HG02970 (cell line): ENCODE results near the gene RAB30.

Source experiments
- ATAC-seq: cut with Tn5 transposase; IDR thresholded peaks from one replicate; pipeline ENCODE4 v1.9.1; 2021; ENCODE audit warnings: mild to moderate bottlenecking, moderate library complexity, moderate number of reproducible peaks; ENCODE audit not compliant: unreplicated experiment, low FRiP score

The RAB30 gene

DNA sequence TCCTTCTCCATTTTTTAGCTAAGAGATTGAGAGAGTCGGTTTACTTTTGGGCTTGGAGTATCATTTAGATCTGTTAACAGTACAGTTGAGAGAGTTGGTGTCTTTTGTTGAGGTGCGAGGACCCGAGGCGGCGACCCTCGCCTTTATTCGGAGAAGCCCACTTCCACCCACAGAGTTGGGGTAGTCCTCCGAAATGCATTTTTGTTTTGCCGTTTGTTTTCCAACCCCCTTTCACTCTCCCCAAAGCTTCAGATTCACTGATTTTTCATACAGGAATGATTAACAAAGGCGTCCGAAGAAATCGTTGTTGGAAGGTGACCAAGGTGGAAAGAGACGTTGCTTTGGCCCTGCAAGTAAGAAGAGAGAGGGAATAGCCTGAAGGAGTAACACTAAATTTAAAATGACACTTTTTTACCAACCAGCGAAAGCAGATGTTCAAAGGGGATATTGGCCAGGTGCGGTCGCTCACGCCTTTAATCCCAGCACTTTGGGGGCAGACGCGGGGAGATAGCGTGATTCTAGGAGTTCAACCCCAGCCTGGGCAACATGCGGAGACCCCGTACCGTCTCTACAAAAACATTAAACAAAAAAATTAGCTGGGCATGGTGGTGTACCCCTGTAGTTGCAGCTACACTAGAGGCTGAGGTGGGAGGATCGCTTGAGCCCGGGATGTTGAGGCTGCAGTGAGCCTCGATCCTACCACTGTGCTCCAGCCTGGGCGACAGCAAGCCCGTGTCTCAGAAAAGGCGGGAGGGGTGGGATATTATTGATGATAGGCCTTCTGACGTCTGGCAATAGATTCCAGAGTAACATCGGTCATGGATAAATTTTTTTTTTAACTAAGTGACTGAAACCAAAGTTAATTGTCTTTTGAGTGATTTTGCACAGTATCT, 899 bp upstream of the RAB30 start:
- ATAC-seq = no peak

DNA sequence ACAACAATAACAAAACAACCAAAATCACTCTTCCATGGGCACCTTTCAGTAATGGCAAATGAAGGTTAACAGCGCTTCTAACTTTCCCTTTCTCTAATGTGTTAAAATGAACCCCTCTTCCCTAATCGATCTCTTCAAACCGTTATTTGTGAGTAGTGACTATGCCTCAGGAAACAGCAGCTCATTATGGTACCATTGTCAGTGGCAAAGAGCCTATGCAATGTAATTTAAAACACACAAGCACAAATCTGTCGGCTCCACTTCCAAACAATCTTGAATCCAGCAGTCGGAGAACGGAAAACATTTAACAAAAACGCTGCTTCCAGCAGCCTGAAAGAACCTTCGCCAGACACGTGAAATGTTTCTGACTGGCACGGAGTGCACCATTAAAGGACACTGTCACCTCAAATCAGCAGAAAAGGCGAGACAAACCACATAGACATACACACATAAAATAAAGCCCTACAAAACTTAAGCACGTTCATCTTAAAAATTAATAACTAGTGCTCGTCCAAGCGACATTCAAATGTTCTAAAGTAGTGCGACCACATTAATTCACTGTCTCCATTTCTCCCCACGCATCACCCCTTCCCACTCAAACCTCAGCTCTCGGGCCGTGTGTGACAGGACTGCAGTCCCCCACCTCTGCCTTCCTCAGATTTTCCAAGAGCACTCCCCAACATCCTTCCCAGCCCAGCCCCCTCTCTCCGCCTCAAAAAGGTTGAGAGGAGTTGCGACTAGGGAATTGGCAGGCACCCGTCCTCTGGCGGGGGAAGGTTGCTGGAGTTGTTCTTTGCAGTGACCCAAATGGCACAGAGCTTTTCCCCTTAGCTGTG, 748 bp downstream of the RAB30 start:
- no peak for ATAC-seq

DNA sequence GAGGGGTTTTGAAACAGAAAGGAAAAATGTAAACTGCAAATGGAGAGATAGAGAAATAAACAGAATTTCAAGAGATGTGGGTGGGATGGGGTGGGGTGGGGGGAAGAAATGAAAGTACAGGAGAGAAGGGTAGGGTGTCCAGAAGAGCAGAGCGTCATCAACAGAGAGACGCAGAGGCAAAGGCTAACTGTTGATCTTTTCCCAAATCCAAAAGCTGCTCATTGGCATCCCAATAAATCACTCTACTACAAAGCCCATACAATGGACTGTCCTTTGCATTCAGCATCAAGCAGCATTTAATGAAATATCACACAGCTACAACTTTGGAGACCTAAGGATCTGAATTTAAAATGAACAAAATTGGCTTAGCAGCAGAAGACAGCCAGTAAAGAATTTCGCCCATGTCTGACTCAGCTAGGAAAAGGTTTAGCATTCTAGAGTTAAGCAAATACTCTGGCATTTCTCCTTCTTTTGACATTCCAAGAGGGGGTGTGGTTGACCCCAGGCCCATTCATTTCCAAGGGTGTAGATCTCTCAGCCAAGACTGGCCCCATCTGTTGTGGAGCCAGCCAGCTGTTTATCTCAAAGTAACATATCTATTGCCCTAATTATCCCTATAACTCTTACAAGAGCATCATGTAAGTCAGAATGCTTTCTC, 1.5 kb downstream of the RAB30 start:
- no peak for ATAC-seq

DNA sequence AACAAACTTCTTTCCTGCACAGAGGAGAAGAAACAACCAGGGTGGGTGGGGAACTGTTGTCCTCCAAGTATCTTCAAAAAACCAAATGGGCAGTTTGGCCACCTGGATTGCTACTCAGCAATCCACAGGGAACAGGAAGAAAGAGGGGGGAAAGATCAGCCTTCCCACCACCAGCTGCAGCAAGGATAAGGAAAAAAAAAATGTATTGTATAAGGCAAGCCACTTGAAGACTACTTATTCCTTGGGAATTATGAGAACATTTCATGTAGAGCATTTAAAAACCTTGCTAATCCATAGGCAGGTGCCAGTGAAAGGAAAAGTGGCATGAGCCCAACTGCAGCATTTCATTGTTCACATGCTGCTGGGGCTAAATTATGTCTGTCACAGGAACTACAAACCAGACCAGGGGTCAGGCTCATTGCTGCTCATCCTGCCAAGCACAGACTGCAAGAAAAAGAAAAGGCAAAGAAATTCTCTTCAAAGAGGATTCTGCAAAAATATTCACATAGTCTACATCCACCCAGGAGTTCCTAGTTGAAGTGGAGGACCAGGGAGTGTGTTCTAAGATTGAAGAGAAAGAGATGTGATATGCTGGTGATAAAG, 2.2 kb downstream of the RAB30 start:
- no peak for ATAC-seq

DNA sequence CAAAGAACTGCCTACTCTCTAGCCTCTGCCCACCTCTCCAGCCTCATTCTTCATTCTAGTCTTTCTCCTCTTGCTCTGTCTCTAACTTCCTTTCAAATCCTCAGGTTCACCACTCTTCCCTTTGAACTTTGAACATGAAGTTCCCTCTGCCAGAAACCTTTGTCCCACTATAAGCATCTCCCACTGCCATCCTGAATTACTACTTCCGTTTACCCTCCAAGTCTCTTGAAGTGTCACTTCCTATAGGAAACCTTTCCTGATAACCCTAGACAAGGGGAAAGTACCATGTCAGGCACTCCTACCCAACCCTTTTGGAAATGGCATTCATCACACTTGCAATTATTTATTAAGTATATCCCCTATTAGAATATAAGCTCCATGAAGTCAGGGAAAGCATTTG, 3.1 kb downstream of the RAB30 start:
- no peak for ATAC-seq

DNA sequence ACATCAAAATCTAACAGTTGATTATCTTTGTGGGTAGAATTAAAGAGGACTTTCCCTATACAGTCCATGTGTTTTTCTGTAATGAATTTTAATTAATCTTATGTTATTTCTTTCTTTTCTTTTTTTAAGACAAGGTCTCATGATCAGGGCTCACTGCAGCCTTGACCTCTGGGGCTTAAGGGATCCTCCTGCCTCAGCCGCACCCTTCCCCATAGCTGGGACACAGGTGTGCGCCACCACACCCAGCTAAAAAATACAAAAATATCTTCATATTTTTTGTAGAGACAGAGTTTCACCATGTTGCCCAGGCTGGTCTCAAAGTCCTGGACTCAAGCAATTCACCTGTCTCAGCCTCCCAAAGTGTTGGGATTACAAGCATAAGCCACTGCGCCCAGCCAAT, 7.7 kb downstream of the RAB30 start:
- no peak for ATAC-seq

DNA sequence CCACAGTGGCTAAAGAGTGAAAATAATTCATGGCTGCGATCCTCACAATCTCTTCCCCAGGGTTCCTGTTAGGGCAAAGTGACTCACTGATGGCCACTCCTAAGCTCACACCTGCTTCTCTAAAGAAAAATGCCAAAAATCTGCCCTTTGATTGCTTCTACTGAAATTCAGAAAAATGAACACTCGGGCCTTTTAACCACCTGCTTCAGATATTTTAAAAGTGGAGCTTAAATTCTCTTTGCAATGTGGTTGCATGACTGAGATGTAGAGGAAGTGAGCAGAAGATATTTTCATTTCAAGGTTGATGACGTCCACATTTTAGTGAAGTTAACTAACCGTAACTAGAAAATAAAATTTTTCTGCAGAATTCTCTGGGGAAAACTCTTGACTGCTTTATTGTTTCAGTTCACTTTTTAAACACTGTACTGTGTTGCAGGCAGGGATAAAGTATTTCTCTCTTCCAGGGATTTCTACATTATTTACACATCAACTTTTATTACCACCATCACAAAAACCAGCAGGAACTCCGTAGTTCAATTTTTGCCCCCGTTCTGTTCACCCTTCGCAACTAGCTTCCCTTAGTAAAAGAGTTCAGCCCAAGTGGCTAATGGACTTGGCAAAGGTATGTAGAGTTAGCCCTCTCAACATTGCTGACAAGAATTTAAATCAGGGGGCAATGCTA, 8.5 kb downstream of the RAB30 start:
- ATAC-seq = peak; percentile 60

DNA sequence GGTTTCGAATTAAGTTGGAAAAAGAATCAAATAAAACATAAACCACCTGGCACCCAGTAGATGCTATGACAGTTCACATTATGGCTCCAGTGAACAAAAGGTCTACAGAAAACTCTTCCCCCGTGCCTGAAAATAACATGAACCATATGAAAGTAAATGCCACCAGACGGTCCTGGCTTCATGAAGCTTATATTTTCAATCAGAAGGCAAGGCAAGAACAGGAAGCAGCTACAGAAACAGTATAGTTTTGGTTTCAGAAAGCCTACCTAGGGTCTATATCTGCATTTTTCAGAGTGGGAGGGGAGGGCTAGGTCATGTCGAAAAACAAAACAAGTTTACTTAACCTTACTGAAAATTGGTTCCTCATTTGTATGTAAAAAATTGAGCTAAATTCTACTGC, 9.8 kb downstream of the RAB30 start:
- ATAC-seq = peak; percentile 48

DNA sequence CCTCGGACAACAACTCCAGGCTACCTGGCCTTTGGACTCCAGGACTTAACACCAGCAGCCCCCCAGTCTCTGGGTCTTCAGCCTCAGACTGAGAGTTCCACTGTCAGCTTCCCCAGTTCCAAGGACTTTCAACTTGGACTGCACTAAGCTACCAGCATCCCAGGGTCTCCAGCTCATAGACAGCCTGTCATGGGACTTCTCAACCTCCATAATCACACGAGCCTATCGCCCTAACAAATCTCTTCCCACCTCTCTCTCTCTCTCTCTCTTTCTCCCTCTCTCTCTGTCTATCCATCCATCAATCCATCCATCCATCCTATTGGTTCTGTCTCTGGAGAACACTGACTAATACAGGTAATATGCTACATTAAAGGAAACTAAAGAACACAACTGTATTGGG, 10.7 kb downstream of the RAB30 start:
- no peak for ATAC-seq

DNA sequence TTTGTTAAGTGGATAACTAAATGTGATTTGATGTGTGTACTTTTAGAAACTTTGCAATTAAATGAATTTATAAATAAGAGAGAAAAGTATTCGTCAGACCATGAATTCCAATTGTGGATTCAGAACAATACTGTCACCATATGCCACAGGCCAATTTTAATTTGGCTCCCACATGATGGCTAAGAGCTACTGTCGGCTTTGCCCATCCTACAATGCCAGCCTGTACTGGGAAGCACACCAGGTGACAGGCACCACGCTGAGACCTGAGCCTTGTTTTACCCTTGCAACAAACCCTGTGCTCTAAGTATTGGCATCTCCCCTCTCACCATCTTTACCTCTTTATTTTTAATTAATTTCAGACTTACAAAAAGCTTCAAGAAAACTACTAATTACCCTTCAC, 14.0 kb downstream of the RAB30 start:
- no peak for ATAC-seq

DNA sequence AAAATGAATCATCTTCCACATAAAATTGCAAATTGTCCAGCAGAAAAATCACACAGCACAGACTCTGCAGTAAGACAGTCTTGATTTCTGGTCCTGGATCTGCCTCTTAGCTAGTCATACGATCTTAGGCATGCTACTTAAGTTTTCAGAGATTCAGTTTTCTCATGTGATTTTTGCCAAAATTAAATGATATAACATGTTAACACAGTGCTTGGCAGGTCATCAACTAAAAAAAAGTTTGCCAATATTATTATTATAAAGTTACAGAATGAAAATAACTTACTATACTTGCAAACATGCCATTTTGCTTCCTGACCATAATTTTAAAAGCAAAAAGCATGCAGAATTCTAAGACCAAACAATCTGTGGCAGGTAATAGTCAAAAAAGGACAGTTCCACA, 15.1 kb downstream of the RAB30 start:
- ATAC-seq = no peak

DNA sequence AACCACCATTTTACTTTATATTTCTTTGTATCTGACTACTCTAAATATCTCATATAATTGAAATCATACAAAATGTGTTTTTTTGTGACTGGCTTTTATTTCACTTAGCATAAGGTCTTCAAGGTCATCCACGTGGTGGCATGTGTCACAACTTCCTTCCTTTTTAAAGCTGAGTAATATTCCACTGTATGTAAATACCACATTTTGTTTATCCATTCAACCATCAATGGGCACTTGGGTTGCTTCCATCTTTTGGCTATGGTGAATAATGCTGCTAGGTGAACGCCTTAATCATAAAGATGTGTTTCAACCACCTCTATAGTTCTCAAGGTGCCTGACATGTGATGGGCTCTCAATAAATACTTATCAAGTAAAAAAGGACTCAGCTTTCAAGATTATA, 15.5 kb downstream of the RAB30 start:
- ATAC-seq = no peak

DNA sequence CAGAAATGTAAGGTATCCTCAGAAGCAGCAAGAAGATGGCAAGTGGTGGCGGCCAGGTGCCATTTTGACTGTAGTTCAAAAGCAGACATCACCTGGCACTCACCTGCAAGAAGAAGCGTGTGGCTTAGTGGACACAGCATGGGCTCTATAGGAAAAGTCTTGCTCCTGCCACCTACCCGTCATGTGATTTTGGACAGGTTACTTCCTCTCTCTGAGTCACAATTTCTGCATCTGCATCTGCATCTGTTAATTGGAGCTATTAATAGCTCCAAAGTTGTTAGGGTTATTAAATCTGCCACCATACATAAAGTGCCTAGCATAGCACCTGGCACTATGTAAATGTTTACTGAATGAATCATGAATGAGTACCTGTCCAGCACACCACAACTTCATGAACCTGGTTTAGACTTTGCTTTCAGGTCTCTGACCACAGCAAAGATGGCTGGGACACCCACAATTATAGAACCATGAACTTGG, 16.8 kb downstream of the RAB30 start:
- peak; percentile 42 for ATAC-seq

DNA sequence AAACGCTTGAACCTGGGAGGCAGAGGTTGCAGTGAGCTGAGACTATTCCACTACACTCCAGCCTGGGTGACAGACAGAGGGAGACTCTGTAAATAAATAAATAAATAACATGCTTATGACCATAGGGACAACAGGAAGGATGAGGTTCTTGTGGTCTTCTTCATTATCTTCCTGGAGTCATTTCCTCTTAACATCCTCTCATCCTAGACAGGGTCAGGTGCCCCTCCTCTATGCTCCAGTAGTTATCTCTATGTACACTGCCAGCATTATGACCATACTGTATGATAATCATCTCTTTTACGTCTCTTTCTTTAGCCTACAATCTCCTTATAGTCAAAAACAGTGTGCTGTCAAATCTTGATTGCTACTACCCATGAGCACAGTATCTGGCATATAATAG, 17.7 kb downstream of the RAB30 start:
- ATAC-seq = peak; percentile 55

DNA sequence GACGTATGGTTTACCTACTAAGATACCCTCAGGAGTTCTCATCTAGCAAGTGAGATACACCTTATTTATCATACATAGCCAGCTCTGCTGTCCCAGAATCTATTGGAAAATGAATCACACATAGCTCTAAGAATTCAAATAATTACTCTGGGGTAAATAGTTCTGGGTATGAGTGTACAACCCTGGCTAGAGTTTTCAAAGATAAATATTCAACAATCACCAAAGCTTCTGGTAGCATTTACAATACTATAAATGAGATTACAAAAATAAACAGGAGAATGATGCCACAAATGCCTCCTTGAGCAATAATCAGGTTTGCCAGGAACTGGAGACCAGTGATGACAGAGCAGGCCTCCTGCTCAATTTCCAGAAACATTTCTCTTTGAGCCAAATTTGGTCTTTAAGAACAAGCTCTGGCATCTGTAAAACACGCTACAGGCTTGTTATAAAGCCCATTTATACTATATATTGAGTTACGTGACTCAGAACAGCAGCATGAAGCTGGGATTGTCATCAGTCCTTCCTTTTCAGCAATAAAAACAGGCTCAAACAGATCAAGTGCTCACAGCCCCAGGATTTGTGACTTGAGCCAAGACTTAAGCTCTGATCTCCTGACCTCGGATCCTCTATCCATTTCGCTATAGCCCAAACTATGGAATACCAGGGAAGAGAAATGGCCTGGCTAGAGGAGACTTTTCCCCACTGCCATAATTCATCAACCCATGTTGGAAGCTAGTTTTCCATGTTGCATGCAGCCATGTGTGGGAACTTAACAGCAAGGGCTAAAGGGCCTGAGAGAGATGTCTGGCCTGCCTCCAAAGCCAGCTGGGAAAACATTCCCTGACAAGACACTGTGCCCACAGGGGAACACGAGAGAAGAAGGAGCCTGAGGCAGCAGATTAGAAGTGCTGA, 19.7 kb downstream of the RAB30 start:
- no peak for ATAC-seq

DNA sequence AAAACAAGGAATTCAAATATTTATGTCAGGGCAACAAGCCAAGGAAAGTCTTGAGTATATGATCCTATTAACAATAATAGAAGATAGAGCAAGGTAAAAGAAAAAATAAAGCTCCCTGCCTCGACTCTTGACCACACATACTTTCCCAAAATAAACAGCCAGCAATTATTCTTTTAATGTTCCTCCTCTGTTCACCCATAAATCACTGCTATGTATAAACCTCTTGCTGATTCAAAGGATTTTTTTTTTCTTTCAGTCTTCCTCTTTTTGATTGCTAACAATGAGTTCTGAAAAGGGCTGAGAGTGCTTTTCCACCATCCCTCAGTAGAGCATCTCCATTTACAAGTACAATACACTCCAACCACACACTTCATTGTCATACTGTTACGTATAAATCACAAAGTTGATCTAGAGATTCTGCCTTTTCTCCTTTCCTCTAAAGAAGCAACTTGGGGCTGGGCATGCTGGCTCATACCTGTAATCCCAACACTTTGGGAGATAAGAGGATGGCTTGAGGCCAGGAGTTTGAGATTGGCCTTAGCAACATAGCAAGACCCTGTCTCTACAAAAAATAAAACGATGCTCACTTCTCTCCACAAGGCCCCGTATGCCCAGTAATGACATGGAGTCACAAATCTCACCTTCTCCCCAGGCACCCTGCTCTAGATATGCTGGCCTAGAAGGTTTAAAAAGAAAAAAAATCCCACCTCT, 24.0 kb downstream of the RAB30 start:
- no peak for ATAC-seq

DNA sequence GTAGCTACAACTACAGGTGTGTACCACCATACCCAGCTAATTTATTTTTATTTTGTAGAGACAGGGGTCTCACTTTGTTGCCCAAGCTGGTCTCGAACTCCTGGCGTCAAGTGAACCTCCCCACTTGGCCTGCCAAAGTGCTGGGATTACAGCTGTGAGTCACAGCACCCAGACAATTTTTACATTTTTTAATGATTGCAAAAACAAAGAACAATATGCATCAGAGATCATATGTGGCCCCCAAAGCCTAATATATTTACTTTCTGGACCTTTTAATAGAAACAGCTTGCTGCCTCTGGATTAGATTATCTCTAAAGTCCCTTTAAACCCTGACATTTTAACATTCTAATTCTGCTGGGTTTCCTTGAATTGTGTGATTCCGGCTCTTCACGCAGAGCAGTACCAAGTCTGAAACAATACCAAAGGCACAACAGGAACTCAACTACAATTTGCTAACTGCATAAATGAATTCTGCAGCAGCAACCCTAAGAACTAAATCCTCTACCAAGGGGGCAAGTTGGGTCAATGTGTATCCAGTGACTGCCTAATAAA, 25.0 kb downstream of the RAB30 start:
- no peak for ATAC-seq
